K562 (cell line): Measurements from ENCODE around the gene DOCK6. TPM values are rescaled to one million over a fixed set of nuclear protein-coding genes. Genes with fewer than 3 reads are reported as not detected.

Experiments
- ATAC-seq: fragments of 200-7000 bp; cut with Tn5 transposase; 3 replicates; pipeline ENCODE4 v1.9.1; 2020; ENCODE audit warnings: moderate library complexity
- BruUV-seq: library from RNA; stranded (reverse); fragments of 400-500 nt; replicated peaks from 2 replicates; lab custom pipeline; 2021; lab: Mats Ljungman, UMichigan
- CTCF ChIA-PET: fragments of 300-600 bp; formaldehyde crosslinking; extraction: SDS; loops from one replicate; lab custom pipeline; 2021; ENCODE audit warnings: low intra/inter-chr PET ratio; lab: Yijun Ruan, JAX
- POLR2A ChIA-PET: fragments of 300-600, 350-650 bp; sonication (Branson Sonifier 250); formaldehyde crosslinking; extraction: SDS; loops from one replicate; lab custom pipeline; 2021; ENCODE audit warnings: antibody characterized with exemption, inconsistent platforms; lab: Yijun Ruan, JAX
- DNase-seq, 4 experiments: peaks; one replicate each; pipeline versions ENCODE4 v3.0.0 to v3.0.0-alpha.2; 2011 to 2018; ENCODE audit warnings: low spot score in 3 of 4, mixed read lengths in 3 of 4; ENCODE audit errors: extremely low read depth in 1 of 4
- FAIRE-seq: peaks from 2 replicates; lab custom pipeline; 2011; peaks lifted over from hg19 to GRCh38; lab: Jason Lieb, UNC
- H2AFZ ChIP-seq: 2 replicates; pipeline ENCODE4 v1.6.0; 2011; ENCODE audit warnings: low read depth, low read length, control low read depth, inconsistent platforms
- H3K27ac ChIP-seq: fragments of 200-600 bp; 3 replicates; pipeline ENCODE4 v1.8.0; 2011; ENCODE audit warnings: low read depth, mild to moderate bottlenecking, control low read depth, inconsistent platforms, low read length, moderate library complexity, mixed read lengths; ENCODE audit errors: extremely low read depth
- H3K27me3 ChIP-seq, 2 experiments: fragments of 300-600 bp in 1 of 2; 2 replicates in 1 of 2; 3 replicates in 1 of 2; pipeline versions ENCODE4 v1.6.0 to v1.8.0; 2011; ENCODE audit warnings: inconsistent platforms in 2 of 2, low read length in 2 of 2, mild to moderate bottlenecking in 1 of 2, mixed read lengths in 1 of 2, moderate library complexity in 1 of 2; ENCODE audit not compliant: control insufficient read depth in 2 of 2, insufficient read depth in 2 of 2
- H3K36me3 ChIP-seq: fragments of 300-600 bp; 3 replicates; pipeline ENCODE4 v1.8.0; 2011; ENCODE audit warnings: mild to moderate bottlenecking, low read length, inconsistent platforms; ENCODE audit not compliant: control insufficient read depth, insufficient read depth
- H3K4me1 ChIP-seq, 2 experiments: fragments of 200-600 bp in 1 of 2; replicated peaks in 1 of 2; 2 replicates in 1 of 2; 3 replicates in 1 of 2; pipeline versions ENCODE4 v1.5.1 to v1.8.0; 2011; ENCODE audit warnings: inconsistent platforms in 2 of 2, low read length in 2 of 2, mild to moderate bottlenecking in 1 of 2, mixed read lengths in 1 of 2, moderate library complexity in 1 of 2; ENCODE audit not compliant: control insufficient read depth in 2 of 2, insufficient read depth in 2 of 2
- H3K4me2 ChIP-seq: 2 replicates; pipeline ENCODE4 v1.6.1; 2011; ENCODE audit warnings: low read length, control low read depth, inconsistent platforms, mixed read lengths; ENCODE audit not compliant: insufficient read depth
- H3K4me3 ChIP-seq: fragments of 200-600 bp; sonication (generic), shearing (Covaris generic); 2 replicates; pipeline ENCODE4 v1.5.1; 2016; ENCODE audit warnings: control low read depth, inconsistent platforms
- H3K79me2 ChIP-seq: fragments of 200-600 bp; 3 replicates; pipeline ENCODE4 v1.8.0; 2011; ENCODE audit warnings: low read length, inconsistent platforms; ENCODE audit not compliant: control insufficient read depth, insufficient read depth
- H3K9ac ChIP-seq, 2 experiments: 2 replicates each; pipeline versions ENCODE4 v1.6.0 to v1.6.1; 2011; ENCODE audit warnings: low read depth in 2 of 2, low read length in 2 of 2, control low read depth in 1 of 2, inconsistent platforms in 1 of 2, mild to moderate bottlenecking in 1 of 2, mixed read lengths in 1 of 2; ENCODE audit not compliant: insufficient read depth in 1 of 2
- H3K9me1 ChIP-seq: one replicate; pipeline ENCODE4 v1.6.0; 2011; ENCODE audit warnings: inconsistent platforms, mild to moderate bottlenecking, low read length, moderate library complexity; ENCODE audit not compliant: control insufficient read depth, insufficient read depth
- H3K9me3 ChIP-seq: replicated peaks from 2 replicates; pipeline ENCODE4 v1.5.1; 2011; ENCODE audit warnings: low read depth, low read length, inconsistent platforms; ENCODE audit not compliant: control insufficient read depth, insufficient read depth
- H4K20me1 ChIP-seq: replicated peaks from 2 replicates; pipeline ENCODE4 v1.6.1; 2011; ENCODE audit warnings: low read length, inconsistent platforms, mixed read lengths; ENCODE audit not compliant: control insufficient read depth, insufficient read depth
- CAMTA2 ChIP-seq: fragments of 250-450 bp; sonication (Bioruptor Pico); conservative IDR thresholded peaks from 2 replicates; pipeline ENCODE4 v1.5.1; 2022
- NR1H2 ChIP-seq: sonication (generic); formaldehyde crosslinking; IDR thresholded peaks from 2 replicates; pipeline ENCODE4 v1.4.0; 2020; ENCODE audit warnings: mild to moderate bottlenecking, missing genetic modification reagents
- THRAP3 ChIP-seq: fragments of 450-650 bp; IDR thresholded peaks from 2 replicates; pipeline ENCODE4 v1.6.1; 2016; ENCODE audit warnings: mild to moderate bottlenecking, inconsistent platforms, borderline replicate concordance
- ZNF134 ChIP-seq: fragments of 250-450 bp; sonication (Bioruptor Pico); conservative IDR thresholded peaks from 2 replicates; pipeline ENCODE4 v1.4.0; 2020
- WGBS: fragments of 100-300 bp; shearing (Covaris generic); methylation state at CpG from one replicate; pipeline ENCODE4 v1.1.6; 2016; ENCODE audit warnings: low coverage, mixed read lengths; ENCODE audit not compliant: insufficient coverage; ENCODE audit errors: missing lambda C conversion rate; 5-methylcytosine and 5-hydroxymethylcytosine counted together
- in situ Hi-C: fragments of 300-500 bp; cut with MboI; formaldehyde crosslinking; loops from 4 replicates; pipeline ENCODE4 v1.15.0; 2018; ENCODE audit warnings: inconsistent platforms, mixed read lengths
- intact Hi-C: fragments of 100-400 bp; cut with micrococcal nuclease; formaldehyde crosslinking; loops from 2 replicates; pipeline ENCODE4 v1.14.2; 2022
- polyA plus RNA-seq, 8 experiments: library from polyadenylated mRNA; depleted of rRNA in 4 of 8; stranded (reverse) in 5 of 8; unstranded in 3 of 8; fragments of >200 nt; fragmentation: Nextera tagmentation in 2 of 8; fragmentation: Illumina TruSeq in 1 of 8; extraction: Ambion mirVana in 2 of 8; extraction: Trizol in 1 of 8; gene quantifications; 2 replicates each; pipeline versions ENCODE4 v1.2.1 to v1.2.3, GENCODE V29; 2011 to 2014; ENCODE audit warnings: inconsistent platforms in 1 of 8, missing spikeins in 1 of 8
- total RNA-seq, 7 experiments: library from RNA; depleted of rRNA in 6 of 7; stranded (reverse); fragments of >200 nt in 6 of 7; fragmentation: Illumina TruSeq in 2 of 7; extraction: Trizol in 2 of 7; gene quantifications; 2 replicates each; pipeline versions ENCODE4 v1.2.1 to v1.2.3, GENCODE V29; 2011 to 2021; ENCODE audit warnings: low replicate concordance in 1 of 7
- TF ChIP-seq, protein P1 (sequence below): IDR thresholded peaks from 2 replicates; pipeline ENCODE4 v1.6.1; 2011; ENCODE audit not compliant: insufficient read length; ENCODE audit errors: extremely low read depth

DOCK6 gene
- total and polyA plus RNA-seq, 9 of the 15 experiments (the other 6 are each of a cell fraction or from before 2014, with no cell fraction given): 0.35 to 19.3 (median 3.8) TPM

DNA sequence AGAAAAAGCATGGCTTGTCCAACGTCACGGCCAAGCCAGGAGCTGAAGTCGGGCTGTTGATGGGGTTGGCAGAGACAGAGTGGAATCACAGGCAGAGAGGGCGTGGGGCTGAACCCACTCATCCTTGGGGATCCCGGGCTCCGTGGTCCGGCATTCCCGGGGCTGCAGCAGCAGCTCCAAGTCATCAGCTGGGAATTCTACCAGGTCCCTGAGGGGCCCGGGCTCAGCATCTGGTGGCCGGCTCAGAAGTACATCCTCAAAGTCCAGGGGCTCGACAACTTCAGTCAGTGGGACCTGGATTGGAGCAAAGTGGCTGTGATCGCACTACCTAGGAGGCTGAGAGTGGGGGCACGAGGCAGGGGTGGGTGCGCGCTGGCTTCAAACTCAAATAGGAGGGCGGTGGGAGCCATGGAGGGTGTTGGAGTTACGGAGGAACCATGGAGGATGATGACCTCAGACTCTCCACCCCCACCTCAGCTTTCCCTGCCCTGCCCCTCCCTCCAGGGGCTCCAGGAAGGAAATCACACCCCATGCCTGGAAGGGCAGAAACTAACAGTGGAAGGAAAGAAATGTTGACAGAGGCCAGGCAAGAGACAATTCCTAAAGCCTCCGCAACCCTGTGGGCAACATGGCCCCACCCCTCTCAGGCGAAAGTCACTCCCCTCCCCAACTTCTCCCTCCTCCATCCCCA lies 9.5 kb downstream of the DOCK6 start:
- H3K9me1 ChIP-seq: no peaks in the 10 kb centered on the region
- peak overlapping the region in 1 of 2 experiments; percentile 17; a peak in 1 of 4 replicates for H3K9ac ChIP-seq
- BruUV-seq: no TSS peak
- H2AFZ ChIP-seq: no peak overlapping the region
- no peaks in the 10 kb centered on the region for H3K79me2 ChIP-seq
- no peak overlapping the region for H3K4me3 ChIP-seq
- no peak for FAIRE-seq
- 75% methylated on average over 19 of the region's 19 CpGs for whole genome bisulfite sequencing
- 0 out of 2 replicates have a peak, but pooled peaks cover 8% of the 10 kb centered on the region for H4K20me1 ChIP-seq
- ChIA-PET POLR2A (interaction anchor here (0.6 to 1.1 kb wide), 2 partner anchors 8 to 10 kb away, joined by 3 to 4 read pairs; no protein-coding TSS in a partner anchor), CTCF (no interaction called here)
- no peaks in the 10 kb centered on the region for H3K9me3 ChIP-seq
- TF ChIP-seq THRAP3: no peak
- TF ChIP-seq, protein P1, sequence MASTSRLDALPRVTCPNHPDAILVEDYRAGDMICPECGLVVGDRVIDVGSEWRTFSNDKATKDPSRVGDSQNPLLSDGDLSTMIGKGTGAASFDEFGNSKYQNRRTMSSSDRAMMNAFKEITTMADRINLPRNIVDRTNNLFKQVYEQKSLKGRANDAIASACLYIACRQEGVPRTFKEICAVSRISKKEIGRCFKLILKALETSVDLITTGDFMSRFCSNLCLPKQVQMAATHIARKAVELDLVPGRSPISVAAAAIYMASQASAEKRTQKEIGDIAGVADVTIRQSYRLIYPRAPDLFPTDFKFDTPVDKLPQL: no peak
- TF ChIP-seq CAMTA2: no peak
- TF ChIP-seq ZNF134 (CRISPR knock-in tag): no peak
- TF ChIP-seq NR1H2 (CRISPR knock-in tag): no peak
- H3K4me1 ChIP-seq: peaks cover 0 to 3% of the 10 kb centered on the region in 2 experiments; a peak in 2 of 5 replicates
- H3K27ac ChIP-seq: no peak overlapping the region
- H3K36me3 ChIP-seq: peaks cover 19% of the 10 kb centered on the region; the same call in 2 of the 3 replicates
- no peak for DNase-seq
- H3K4me2 ChIP-seq: no peak overlapping the region
- H3K27me3 ChIP-seq: no peaks in the 10 kb centered on the region
- no peak for ATAC-seq
- intact Hi-C loops (no loop called here), in situ Hi-C loops (no loop called here)
